CD4-positive, alpha-beta T cell (primary cell): ENCODE measurements around the gene SRP9. TPM values are rescaled to one million over a fixed set of nuclear protein-coding genes. Genes with fewer than 3 reads are reported as not detected.
A peak's percentile ranks its signal among the peaks of the same experiment; 100 is the strongest.
"Not testable (repeated sequence)": the region's sequence is repeated elsewhere in the genome, so short reads cannot be mapped to it uniquely, and the experiment has no call there.

Source experiments
- ATAC-seq: fragments of 200-7000 bp; cut with Tn5 transposase; one replicate; pipeline ENCODE4 v1.10.0; 2022; ENCODE audit warnings: mild to moderate bottlenecking; ENCODE audit not compliant: poor library complexity
- CTCF ChIA-PET: fragments of 350-600 bp; sonication (Branson Sonifier 250); formaldehyde crosslinking; loops from one replicate; lab custom pipeline; 2021; ENCODE audit warnings: antibody characterized with exemption, inconsistent platforms; lab: Charles Lee
- POLR2A ChIA-PET: fragments of 350-600 bp; sonication (Branson Sonifier 250); formaldehyde crosslinking; loops from one replicate; lab custom pipeline; 2021; ENCODE audit warnings: antibody characterized with exemption, inconsistent platforms; lab: Charles Lee
- DNase-seq, 14 experiments: peaks; one replicate each; pipeline ENCODE4 v3.0.0-alpha.2; 2013 to 2020; ENCODE audit warnings: mixed read lengths in 2 of 14
- H3K27ac ChIP-seq, 2 donors: one replicate each; pipeline versions ENCODE4 v1.5.1 to v1.7.0; 2013; ENCODE audit warnings: low read length in 2 of 2, low read depth in 1 of 2, mild to moderate bottlenecking in 1 of 2
- H3K27me3 ChIP-seq, 2 experiments: 1 replicate in 1 of 2; 2 replicates in 1 of 2; pipeline versions ENCODE4 v1.6.1 to v1.7.0; 2013; ENCODE audit warnings: low read length in 2 of 2, control low read depth in 1 of 2, mild to moderate bottlenecking in 1 of 2, moderate library complexity in 1 of 2; ENCODE audit not compliant: insufficient read depth in 2 of 2, control insufficient read depth in 1 of 2
- H3K36me3 ChIP-seq: one replicate; pipeline ENCODE4 v1.6.1; 2013; ENCODE audit warnings: low read length, control low read depth; ENCODE audit not compliant: insufficient read depth
- H3K4me1 ChIP-seq: one replicate; pipeline ENCODE4 v1.6.1; 2013; ENCODE audit warnings: low read length, control low read depth; ENCODE audit not compliant: insufficient read depth
- H3K4me3 ChIP-seq: one replicate; pipeline ENCODE4 v1.5.1; 2013; ENCODE audit warnings: mild to moderate bottlenecking, low read length, moderate library complexity
- H3K9me3 ChIP-seq, 2 experiments: 1 replicate in 1 of 2; 2 replicates in 1 of 2; pipeline versions ENCODE4 v1.6.1 to v1.7.0; 2013; ENCODE audit warnings: low read length in 2 of 2, mild to moderate bottlenecking in 2 of 2, control low read depth in 1 of 2, moderate library complexity in 1 of 2; ENCODE audit not compliant: control insufficient read depth in 1 of 2, insufficient read depth in 1 of 2
- H3K27ac Mint-ChIP-seq: one replicate; pipeline ENCODE4 v1.8.0; 2020; ENCODE audit warnings: mixed read lengths
- H3K27me3 Mint-ChIP-seq: one replicate; pipeline ENCODE4 v1.8.0; 2021; ENCODE audit warnings: mixed read lengths
- H3K36me3 Mint-ChIP-seq: one replicate; pipeline ENCODE4 v1.8.0; 2021; ENCODE audit warnings: low read depth, mixed read lengths
- H3K4me1 Mint-ChIP-seq: one replicate; pipeline ENCODE4 v1.8.0; 2021; ENCODE audit warnings: low read depth, mixed read lengths
- H3K4me3 Mint-ChIP-seq: one replicate; pipeline ENCODE4 v1.8.0; 2020; ENCODE audit warnings: mild to moderate bottlenecking, mixed read lengths
- H3K9me3 Mint-ChIP-seq: one replicate; pipeline ENCODE4 v1.8.0; 2020; ENCODE audit warnings: mixed read lengths
- CTCF ChIP-seq: fragments of 200-600 bp; IDR thresholded peaks from one replicate; pipeline ENCODE4 v1.8.0; 2022; ENCODE audit warnings: antibody characterized with exemption, mild to moderate bottlenecking
- intact Hi-C, 2 experiments: fragments of 100-400 bp; cut with DNase I in 1 of 2; cut with micrococcal nuclease in 1 of 2; formaldehyde crosslinking; loops; one replicate each; pipeline versions ENCODE4 v1.15.1 to v1.9.0; 2023 to 2025; cut with DNase I, micrococcal nuclease
- total RNA-seq, 174 experiments: library from RNA in 2 of 174; stranded (reverse) in 2 of 174; gene quantifications; one replicate each; pipeline ENCODE4 v1.2.3 and lab custom pipeline; 2021 to 2026

SRP9 gene
- total RNA-seq, 2 experiments from 2014 or later, result 63.7 to 69.8 TPM

DNA sequence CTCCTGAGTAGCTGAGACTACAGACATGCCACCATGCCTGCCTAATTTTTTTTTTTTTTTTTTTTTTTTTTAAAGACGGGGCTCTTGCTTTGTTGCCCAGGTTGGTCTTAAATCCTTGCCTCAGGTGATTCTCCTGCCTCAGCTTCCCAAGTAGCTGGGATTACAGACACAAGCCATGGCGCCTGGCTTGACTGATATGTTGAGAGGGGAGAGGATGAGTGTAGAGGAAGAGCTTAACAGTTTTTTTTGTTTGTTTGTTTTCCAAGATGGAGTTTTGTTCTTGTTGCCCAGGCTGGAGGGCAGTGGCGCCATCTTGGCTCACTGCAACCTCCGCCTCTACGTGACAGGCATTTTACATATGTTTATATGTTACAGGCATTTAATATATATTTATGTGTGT, 2.5 kb downstream of the SRP9 start:
- Histone ChIP-seq H3K9me3 (no peaks in the 10 kb centered on the region), H3K4me3 (no peak overlapping the region), H3K27me3 (no peaks in the 10 kb centered on the region), H3K27ac (no peak overlapping the region), H3K4me1 (peaks cover 43% of the 10 kb centered on the region), H3K36me3 (peaks cover 36% of the 10 kb centered on the region)
- intact Hi-C loops, result no loop called here
- peak overlapping the region; percentile 49 for H3K4me3 Mint-ChIP-seq
- no peak overlapping the region for H3K27ac Mint-ChIP-seq
- ChIA-PET CTCF (no interaction called here), POLR2A (interaction anchor here (3.3 to 4.4 kb wide), 3 partner anchors 12 to 143 kb away, joined by 34 to 54 read pairs (median 42); partner anchors contain the start of genes EPHX1 and PYCR2)
- DNase-seq, result no peak
- no peaks in the 10 kb centered on the region for H3K9me3 Mint-ChIP-seq
- TF ChIP-seq CTCF, result no peak
- peaks cover 42% of the 10 kb centered on the region for H3K36me3 Mint-ChIP-seq
- peaks cover 27% of the 10 kb centered on the region for H3K4me1 Mint-ChIP-seq
- no peak for ATAC-seq
- no peaks in the 10 kb centered on the region for H3K27me3 Mint-ChIP-seq

DNA sequence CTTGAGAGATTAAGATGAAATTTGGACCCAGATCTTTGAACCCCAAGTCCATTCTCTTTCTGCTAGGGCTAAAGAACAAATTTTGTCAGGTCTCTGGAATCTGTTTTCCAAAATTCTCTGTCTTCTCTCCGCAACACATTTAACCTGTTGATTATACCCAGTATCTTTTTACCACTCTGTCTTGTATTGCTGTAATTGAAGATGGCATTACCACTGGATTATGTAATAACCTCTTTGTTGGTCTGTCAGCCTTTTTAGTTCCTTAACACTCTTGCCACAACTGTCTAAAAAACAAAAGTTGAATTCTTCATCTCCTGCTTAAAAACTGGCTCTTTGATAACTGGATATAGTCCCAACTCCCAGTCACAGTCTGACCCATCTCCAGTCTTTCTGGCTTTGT, 3.0 kb downstream of the SRP9 start:
- peaks cover 27% of the 10 kb centered on the region for H3K4me1 Mint-ChIP-seq
- H3K27ac ChIP-seq, result no peak overlapping the region
- H3K27me3 ChIP-seq, result no peaks in the 10 kb centered on the region
- ATAC-seq (no peak), DNase-seq (no peak)
- H3K36me3 Mint-ChIP-seq, result peaks cover 45% of the 10 kb centered on the region
- H3K9me3 Mint-ChIP-seq, result no peaks in the 10 kb centered on the region
- H3K36me3 ChIP-seq, result peaks cover 40% of the 10 kb centered on the region
- no peaks in the 10 kb centered on the region for H3K9me3 ChIP-seq
- CTCF ChIA-PET, result no interaction called here
- POLR2A ChIA-PET, result interaction anchor here (1.0 kb wide), 1 partner anchor 30 kb away, joined by 3 read pairs; the partner anchor contains the start of gene EPHX1
- no peaks in the 10 kb centered on the region for H3K27me3 Mint-ChIP-seq
- H3K4me1 ChIP-seq, result peaks cover 40% of the 10 kb centered on the region
- no peak for TF ChIP-seq CTCF
- intact Hi-C loops, result no loop called here
- peak overlapping the region; percentile 82 for H3K4me3 Mint-ChIP-seq
- no peak overlapping the region for H3K4me3 ChIP-seq
- no peak overlapping the region for H3K27ac Mint-ChIP-seq

DNA sequence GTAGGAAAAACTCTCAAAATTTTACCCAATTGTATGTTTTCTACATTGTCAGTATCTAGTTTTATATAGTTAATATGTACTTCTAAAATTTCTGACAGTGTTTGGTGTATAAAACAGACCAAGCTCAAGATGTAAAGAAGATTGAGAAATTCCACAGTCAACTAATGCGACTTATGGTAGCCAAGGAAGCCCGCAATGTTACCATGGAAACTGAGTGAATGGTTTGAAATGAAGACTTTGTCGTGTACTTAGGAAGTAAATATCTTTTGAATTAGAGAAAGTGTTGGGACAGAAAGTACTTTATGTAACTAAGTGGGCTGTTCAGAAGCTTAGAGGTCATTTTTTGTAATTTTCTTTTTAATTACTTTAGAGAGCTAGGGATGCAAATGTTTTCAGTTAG, 11.5 kb downstream of the SRP9 start:
- H3K36me3 ChIP-seq, result peaks cover 72% of the 10 kb centered on the region
- H3K4me1 Mint-ChIP-seq, result peaks cover 23% of the 10 kb centered on the region
- POLR2A ChIA-PET, result interaction anchor here (1.7 kb wide), 1 partner anchor 11 kb away, joined by 13 read pairs; the partner anchor contains the start of gene SRP9

GRCh38 chr1:225794954-225795353, 17.3 kb downstream of the SRP9 start:
- no peak overlapping the region for H3K27ac ChIP-seq
- Mint-ChIP-seq H3K36me3 (peaks cover 57% of the 10 kb centered on the region), H3K9me3 (no peaks in the 10 kb centered on the region), H3K27me3 (no peaks in the 10 kb centered on the region), H3K27ac (no peak overlapping the region), H3K4me1 (no peaks in the 10 kb centered on the region), H3K4me3 (no peak overlapping the region)
- H3K36me3 ChIP-seq, result peaks cover 22% of the 10 kb centered on the region
- ATAC-seq, result no peak
- no peak for TF ChIP-seq CTCF
- peaks cover 0 to 9% of the 10 kb centered on the region in 2 experiments for H3K9me3 ChIP-seq
- CTCF ChIA-PET, result no interaction called here
- POLR2A ChIA-PET, result interaction anchor here (5.0 kb wide), 1 partner anchor 17 kb away, joined by 34 read pairs; the partner anchor contains the start of gene SRP9
- no peak overlapping the region for H3K4me3 ChIP-seq
- no peaks in the 10 kb centered on the region for H3K27me3 ChIP-seq
- no peak for DNase-seq
- intact Hi-C loops, result no loop called here
- H3K4me1 ChIP-seq, result no peaks in the 10 kb centered on the region

More for the DNA sequence above, 11.5 kb downstream of the SRP9 start:
- ATAC-seq, H3K9me3 ChIP-seq, H3K27me3 Mint-ChIP-seq, H3K4me3 ChIP-seq, H3K27ac Mint-ChIP-seq, H3K4me1 ChIP-seq, H3K27me3 ChIP-seq, DNase-seq, intact Hi-C loops, H3K27ac ChIP-seq, H3K9me3 Mint-ChIP-seq, H3K4me3 Mint-ChIP-seq: not testable (repeated sequence)
- peaks cover 86% of the 10 kb centered on the region for H3K36me3 Mint-ChIP-seq
- CTCF ChIA-PET, result interaction anchor here (1.7 to 4.8 kb wide), 2 partner anchors 11 to 122 kb away, joined by 4 to 19 read pairs; partner anchors contain the start of gene SRP9

GRCh38 chr1:225796097-225796496, 18.5 kb downstream of the SRP9 start:
- H3K27ac Mint-ChIP-seq, intact Hi-C loops, H3K9me3 Mint-ChIP-seq, H3K4me1 Mint-ChIP-seq, DNase-seq, H3K9me3 ChIP-seq, H3K27me3 ChIP-seq, CTCF ChIA-PET, H3K4me3 ChIP-seq, H3K27me3 Mint-ChIP-seq, ATAC-seq, H3K27ac ChIP-seq, H3K4me1 ChIP-seq, H3K4me3 Mint-ChIP-seq: not testable (repeated sequence)
- peaks cover 11% of the 10 kb centered on the region for H3K36me3 ChIP-seq
- H3K36me3 Mint-ChIP-seq, result peaks cover 46% of the 10 kb centered on the region
- POLR2A ChIA-PET, result interaction anchor here (1.3 kb wide), 1 partner anchor 19 kb away, joined by 3 read pairs; the partner anchor contains the start of gene SRP9
